Brain pericyte (primary cell): ENCODE data around the gene MYL1.

Experiments
- DNase-seq: peaks from one replicate; pipeline ENCODE4 v3.0.0-alpha.2; 2012; ENCODE audit warnings: low read depth, low spot score

MYL1 gene

DNA sequence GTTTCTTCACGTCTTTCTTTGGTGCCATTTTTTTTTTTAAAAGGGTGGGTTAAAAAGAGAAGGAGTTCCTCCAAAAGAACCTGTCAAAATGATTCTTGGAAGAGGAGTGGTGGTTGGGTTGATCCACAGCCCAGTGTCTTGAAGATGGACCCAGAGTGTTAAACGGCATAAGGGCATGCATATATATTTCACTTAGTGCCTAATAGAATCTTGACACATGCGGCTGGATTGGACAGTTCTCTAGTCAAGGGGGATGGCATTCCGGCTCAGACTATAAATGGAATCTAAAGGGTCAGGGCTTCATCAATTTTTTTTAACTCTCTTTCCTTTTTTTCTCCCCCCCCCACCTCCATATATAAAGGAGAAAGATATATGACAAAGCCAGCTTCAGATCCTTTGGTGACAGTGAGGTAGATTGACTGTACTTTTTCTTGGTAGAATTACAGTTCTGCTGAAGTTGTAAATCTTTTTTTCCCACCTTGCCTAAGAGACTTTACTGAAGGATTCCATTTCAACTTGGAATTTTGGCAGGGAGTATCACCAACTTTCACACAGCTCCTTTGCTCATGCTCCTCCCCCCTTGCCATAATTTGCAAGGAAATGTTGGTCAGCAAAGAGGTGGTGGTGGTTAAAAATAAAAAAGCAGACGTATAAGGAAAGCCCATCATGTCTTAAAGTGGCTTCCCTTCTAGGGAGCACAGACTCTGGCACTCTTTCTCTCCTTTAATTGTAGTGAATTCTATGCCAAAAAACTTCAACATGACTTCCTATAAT is at the start of gene MYL1:
MYL1 (minus strand) TSS at position 160 of the 774 bp plus-strand sequence; CDS start at position 28, 132 bp downstream.
- DNase-seq: no peak

DNA sequence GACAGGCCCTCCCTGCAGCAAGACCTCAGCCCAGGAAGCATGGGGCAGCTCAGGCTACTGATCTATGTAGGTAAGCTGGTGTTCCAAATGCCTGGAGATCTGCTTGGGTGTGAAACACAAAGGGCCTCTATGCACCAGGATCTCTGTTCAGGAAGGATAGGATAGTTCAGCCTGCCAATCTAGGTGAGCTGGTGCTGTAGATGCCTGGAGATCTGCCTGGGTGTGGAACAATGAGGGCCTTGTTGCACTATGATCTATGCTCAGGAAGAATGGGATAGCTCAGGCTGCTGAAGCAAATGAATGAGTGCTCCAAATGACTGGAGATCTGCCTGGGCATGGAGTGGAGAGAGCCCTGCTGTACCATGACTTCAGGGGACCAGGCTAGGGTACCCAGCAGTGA is 48.9 kb upstream of the MYL1 start:
- DNase-seq: no peak

DNA sequence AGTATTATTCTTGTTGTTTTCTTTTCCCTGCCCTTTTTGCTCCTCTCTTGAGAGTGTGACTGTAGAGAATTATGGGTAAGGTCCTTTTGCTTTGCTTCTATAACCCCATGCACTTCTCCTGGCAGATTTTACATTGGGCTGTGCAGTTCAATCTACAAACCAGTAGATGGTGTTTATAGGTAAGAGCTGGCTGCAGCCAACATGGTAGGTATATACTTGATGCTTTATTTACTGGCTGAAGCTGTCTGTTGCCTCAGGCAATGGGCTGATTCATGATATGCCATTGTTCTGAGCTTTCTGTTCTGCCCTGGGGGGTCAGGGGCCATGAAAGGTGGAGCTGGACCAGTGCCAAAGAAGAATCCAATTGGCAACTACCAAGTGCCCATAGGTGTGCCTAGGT is 48.3 kb upstream of the MYL1 start:
- no peak for DNase-seq

DNA sequence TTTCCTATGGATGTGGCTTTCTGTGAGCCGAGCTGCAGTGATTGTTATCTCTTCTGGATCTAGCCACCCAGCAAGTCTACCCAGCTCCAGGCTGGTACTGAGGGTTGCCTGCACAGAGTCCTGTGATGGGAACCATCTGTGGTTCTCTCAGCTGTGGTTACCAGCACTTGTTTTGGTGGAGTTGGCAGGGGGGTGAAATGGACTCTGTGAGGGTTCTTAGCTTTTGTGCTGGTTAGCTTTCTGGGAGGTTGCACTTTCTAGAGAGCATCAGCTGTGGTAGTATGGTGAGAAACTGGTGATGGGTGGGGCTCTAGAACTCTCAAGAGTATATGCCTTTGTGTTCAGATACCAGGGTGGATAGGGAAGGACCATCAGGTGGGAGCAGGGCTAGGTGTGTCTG is 45.4 kb upstream of the MYL1 start:
- DNase-seq: no peak

DNA sequence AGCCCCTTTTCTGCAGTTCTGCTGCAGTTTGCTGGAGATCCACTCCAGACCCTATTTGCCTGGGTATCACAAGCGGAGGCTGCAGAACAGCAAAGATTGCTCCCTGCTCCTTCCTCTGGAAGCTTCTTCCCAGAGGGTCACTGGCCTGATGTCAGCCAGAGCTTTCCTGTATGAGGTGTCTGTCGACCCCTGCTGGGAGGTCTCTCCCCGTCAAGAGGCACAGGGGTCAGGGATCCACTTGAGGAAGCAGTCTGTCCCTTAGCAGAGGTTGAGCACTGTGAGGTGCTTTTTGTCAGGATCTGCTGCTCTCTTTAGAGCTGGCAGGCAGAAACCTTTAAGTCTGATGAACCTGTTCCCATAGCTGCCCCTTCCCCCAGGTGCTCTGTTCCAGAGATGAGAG is 42.0 kb upstream of the MYL1 start:
- DNase-seq: no peak

DNA sequence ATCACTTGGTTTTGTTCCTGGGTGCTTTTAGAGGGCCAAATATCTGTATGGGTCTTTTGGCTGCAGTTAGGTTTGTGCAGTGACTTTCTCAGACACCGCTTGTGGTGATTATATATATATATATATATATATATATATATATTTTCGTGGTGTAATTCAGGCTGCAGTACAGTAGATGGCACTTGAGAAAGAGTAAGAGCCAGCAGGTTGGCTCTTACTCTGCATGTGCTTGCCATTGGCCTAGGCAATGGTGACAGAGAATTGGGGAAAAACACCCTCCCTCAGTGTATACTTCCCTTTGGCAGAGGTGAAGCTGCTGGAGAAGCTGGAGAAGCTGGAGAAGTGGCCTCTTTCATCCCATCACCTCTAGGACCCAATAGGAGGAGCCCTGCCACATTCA is 22.2 kb upstream of the MYL1 start:
- DNase-seq: no peak

DNA sequence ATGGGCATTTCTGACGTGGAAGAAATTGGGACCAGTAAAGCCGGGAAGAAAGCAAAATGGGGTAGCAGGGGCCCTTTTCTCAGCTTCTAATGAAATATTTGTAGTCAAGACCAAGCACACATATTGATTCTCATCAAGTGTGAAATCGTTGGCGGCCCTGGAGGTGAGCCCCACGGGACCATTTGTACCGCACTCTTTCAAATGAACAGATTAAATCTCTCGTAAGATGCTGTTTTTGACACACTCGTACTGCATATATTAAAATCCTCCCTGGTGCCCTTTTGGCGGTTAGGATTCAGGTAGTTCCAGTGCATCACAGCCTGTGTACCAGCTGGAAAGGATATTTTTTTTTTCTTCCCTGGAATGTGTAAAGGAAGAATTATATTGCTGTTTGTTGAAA is 9.9 kb upstream of the MYL1 start:
- no peak for DNase-seq

DNA sequence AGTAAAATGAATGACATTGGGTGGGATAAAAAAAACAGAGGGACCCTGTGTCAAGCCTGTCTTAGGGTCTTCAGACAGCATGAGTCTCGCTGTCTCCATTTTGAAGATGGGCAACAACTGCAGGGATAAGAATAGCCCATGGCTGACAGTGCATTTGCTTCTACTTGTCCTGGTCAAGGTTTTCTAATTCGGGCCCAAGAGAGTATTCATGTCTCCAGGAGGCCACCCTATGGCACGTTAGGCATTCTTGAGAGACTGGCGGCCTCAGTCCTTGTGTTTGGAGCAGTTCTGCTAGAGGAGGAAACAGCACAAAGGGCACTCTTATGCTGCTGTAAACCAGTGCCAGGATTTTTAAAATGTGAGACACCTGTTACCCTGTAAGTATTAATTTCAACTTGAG is 9.5 kb upstream of the MYL1 start:
- no peak for DNase-seq

DNA sequence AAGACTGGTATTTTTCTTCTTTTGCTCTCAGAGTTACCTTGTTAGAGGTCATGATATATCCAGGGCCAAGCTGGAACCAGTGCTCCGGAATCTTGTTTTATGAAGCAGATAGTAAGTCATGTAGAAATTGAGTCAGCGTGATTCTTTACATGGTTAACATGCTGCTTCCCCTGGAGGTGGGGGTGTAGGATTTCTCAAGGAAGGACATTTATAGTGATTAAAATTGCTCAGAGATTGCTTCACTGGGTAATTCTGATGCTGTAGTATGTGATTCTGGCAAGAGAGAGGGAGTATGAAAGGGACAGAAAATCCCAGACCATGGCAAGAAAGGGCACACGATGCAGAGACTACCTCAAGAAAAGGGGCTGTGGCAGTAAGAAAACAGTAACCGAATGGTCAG is 8.0 kb upstream of the MYL1 start:
- DNase-seq: no peak

DNA sequence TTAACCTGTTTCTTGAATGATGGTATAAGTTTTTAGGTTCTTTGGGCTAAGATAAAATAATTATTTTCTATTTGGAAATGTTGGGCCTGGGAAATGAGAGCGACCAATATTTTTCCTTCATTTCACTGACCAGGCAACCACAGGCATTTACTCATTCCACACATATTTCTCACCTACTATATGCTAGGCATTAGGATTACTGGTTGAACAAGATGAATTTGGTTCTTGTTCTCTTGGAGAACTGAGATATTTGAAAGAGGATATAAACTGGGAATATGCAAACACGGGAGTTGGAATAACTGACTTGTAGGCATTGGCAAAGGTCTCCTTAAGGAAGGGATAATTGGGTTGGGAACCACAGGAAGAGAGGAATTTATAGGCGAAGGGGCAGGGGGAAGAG is 3.9 kb upstream of the MYL1 start:
- no peak for DNase-seq

DNA sequence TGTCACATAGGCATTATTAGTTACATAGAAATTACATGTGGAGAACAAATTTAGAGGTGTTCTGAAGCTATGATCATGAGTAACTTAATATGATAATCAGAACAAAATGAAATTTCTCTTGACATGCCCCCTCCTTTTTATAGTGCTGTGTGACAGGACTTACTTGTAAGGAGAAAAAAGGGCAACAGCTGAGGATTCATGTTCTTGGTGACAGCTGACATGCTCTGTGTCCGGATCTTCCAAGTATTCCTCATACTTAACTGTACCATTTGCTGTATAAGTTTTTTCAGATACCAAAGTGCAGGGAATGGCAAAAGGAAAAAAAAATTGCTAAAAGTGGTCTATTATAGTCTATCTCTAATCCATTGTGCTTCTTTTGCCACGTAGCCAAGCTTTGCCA is 3.5 kb upstream of the MYL1 start:
- DNase-seq: no peak

DNA sequence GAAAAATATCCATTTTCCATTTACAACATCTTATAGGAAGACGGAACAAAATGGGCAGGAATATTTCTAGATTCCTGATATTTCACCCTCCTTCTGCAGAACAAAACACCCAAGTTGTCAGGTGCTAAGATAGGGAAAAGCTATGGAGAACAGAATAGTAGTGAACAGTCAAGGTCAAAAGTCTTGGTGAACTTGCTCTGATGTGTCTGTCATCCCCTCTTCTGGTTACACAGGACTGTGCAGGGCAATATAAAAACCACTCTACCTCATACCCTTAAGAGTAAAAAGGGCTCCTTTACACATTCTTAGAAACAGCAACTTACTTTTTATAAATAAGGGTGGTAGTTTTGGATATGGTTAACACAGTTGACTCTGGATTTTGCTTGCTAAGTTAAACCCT is 4.4 kb downstream of the MYL1 start:
- no peak for DNase-seq

DNA sequence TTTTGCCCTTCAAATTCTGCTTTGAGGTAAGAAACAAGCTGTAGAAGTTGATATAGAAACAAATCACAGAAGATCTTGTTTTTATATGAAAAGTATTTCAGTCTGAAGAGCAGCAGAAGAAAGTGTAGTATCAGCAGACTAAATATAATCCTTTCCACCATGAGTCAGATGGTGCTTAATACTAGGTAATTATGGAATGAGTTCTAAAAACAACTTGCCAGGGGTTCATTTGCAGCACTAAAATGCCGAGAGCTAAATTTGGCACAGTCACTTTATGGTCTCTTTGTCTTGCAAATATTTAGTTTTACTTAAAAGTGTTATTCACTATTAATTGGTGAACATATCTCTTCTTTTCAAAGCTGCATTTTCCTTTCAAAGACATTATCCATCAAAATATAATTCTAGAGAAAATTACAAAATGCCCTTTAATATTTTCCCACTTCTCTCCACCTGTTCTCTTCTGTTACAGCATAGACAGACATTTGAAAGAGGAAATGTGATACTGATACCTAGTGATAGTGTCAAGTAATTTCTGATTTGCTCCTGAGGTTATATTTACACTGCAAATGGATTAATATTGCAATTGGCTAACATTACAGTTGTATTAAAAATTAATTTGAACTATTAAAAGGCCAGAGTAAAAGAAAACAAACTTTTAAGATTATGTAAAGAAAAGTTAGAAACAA is 5.3 kb downstream of the MYL1 start:
- no peak for DNase-seq

DNA sequence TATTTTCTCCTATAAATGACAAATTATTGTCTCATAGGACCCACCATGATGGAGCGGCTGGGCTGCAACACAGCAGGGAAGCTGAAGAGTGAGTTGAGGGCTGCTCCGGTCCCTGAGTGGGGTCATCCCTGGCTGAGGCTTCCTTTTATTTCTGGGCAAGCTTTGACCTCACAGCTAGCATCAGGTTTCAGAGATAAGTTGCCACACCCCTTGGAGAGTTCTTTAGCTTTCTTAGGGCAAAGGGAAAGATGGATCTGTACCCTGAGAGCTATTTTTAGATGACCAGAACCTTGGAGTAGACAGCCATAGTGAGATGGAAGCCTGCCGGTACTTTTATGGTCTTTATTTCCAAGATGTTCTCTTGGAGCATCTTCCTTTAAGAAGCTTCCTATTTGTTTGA is 11.5 kb downstream of the MYL1 start:
- no peak for DNase-seq

DNA sequence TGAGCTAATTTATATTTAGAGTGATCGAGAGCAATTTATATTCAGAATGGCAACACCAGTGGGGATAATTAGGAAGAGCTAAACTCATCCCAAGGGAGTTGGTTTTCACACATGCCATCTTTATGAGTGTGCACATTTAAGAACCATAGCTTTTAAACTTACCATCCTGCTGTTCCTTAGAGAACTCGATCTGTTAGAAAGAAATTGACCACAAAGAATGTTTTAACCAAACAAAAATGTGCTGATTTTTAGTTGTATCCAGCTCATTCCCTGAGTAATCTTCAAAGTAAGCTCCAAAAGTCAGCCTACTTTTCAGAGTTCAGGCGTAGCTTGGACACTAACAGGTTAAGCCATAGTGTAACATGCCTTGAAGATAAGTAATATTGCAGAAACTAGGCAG is 12.6 kb downstream of the MYL1 start:
- DNase-seq: no peak

DNA sequence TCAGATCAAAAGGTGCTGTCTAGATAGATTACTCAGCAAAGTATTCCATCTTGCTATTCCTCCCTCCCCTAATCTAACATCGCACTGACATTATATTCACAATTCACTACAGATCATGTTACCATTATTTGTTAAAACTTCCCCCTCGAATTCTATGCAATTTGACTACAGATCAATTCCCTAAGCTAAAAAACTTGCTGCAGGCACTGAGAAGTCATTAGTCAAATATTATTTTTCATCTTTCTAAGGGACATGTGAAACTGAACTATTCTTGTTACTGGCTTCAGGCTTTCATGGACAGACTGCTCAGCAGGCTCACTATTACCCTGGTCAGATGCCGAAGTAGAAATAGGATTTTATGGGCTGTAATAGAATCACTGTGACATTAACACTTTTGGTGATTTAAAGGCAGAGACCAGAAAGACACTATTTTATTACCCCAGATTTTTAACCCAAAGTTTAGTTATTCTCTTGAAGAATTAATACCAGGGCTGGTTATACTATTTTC is 15.1 kb downstream of the MYL1 start:
- no peak for DNase-seq

DNA sequence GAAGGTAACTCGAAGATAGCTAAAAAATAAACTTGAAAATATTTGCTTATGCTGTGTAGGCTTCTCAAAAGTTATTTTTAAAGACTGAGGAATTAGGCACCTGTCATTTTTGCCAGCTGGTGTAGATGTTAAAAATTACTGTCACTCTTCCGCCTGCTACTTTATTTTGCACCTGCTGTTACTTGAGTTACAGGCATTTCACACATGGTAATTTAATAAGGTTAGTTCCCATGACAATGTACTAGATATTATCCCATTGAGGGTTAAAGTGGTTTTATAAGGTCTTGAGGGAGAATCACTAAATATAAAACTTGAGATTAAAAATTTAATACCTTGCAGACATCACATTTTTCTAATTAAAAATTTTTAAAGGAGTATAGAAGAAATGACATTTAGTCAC is 26.6 kb downstream of the MYL1 start:
- DNase-seq: no peak

DNA sequence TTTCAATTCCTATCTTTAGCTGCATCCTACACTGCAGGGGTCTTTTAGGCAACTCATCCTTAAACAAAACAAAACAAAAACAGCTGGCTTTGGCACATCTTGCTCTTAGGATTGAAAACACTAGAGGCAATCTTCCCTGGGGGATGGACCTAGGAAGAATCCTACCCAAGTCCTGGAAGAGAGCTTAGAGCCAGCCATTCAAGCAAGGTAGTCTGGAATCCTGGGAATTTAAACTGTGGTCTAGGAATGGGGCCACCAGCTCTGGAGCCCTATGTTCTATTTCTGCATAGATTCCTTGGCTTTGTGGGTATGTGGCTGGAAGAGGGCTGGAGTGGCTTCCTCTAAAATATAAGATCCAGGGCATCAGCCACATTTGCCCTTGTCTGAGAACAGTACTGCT is 27.7 kb downstream of the MYL1 start:
- DNase-seq: no peak

DNA sequence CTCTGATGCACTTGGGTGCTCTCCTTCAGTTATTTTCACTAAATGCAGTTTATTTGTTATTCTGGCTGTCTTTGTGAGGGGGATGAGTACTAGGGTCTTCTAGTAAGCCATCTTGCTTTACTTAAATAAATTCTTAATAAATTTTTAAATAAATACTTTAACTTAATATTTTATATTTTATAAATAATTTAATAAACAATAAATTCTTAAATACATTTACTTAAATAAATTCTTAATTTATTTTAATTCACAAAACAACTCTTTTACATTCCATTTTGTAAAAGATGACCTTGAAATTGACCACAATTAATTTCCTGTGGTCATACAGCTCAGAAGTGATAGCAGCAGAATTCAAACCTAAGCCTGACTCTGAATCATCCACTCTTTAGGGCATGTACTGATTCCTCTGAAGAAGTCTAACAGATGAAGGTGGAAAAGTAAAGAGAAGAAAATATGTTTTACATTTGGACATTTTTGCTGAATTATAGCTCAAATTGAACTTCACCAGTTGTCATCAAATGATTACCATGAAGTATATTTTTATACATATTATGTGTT is 28.8 kb downstream of the MYL1 start:
- DNase-seq: no peak

DNA sequence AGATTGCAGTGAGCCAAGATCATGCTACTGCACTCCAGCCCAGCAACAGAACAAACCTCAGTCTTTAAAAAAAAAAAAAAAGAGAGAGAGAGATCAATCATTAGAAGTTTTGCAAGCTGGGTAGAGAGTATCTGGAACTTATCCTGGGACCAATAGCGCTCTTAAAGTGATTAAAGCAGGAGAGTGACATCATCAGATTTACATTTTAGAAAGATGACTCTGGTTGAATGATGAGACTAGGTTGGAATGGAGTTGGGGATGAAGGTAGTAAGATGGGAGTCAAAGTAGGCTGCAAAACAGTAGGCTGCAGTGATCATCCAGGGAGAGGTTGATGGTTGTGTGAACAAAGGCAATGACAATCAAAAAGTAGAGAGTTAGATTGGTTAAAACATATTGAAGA is 37.8 kb downstream of the MYL1 start:
- DNase-seq: no peak

DNA sequence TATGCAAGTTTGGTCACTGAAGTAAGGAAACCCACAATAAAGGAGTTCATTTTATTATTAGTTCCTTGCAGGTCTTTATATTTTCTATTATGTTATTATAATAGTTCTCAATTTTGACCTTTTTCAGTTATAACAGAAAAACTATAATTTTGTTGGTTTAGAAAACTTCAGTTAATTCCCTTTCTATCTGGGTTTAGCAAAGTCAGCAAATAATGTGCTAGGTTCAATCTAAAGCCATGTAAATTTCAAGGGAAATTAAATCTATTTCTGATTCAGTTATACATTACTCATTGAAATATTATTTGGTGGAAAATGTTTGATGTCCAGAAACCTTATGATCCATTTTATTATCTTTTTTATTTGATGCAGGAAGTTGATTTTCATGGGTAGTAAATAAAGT is 43.7 kb downstream of the MYL1 start:
- no peak for DNase-seq

DNA sequence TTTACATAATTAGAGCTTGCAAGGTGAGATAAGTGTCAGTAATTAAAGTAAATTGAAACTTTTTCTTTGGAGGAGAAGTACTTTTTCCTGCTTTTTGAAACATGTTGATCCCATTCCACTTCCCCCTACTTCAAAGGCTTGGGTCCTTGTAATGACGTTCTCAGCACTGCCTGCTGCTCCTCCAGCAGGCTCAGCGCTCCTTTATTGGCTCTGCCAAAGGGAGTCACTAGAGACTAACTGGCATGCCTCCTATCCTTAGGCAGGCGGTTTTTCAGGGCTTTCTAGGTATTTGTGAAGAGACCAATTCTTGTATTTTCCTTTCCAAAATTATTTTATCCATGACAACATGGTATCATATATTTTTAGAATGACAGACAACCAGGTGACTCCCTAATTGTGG is 45.8 kb downstream of the MYL1 start:
- no peak for DNase-seq

DNA sequence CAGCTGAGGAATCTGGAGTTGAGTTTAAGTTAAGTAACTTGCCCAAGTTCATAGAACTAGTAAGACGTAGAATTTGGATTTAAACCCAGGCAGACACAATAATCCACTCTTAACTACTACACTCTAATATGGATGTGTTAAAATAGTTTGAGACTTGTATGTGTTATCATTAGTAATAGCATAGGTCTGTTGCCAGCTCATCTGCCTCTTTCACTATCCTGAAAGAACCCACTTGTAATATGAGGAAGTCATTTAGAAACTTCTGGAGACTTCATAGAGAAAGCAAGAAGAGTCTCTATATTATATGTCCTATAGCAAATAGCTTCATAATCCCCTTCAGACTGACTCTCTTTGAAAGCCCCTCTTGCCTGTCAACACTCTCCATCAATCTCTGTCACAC is 46.7 kb downstream of the MYL1 start:
- no peak for DNase-seq
